IMR-90 (cell line): ENCODE data around the gene HRH3. TPM values are rescaled to one million over a fixed set of nuclear protein-coding genes. Genes with fewer than 3 reads are reported as not detected.

Experiments
- ATAC-seq: fragments of 200-7000 bp; cut with Tn5 transposase; 2 replicates; pipeline ENCODE4 v1.9.1; 2020; ENCODE audit warnings: low read depth, mild to moderate bottlenecking, moderate library complexity
- BruUV-seq: library from RNA; stranded (reverse); fragments of 400-500 nt; replicated peaks from 2 replicates; lab custom pipeline; 2021; lab: Mats Ljungman, UMichigan
- CTCF ChIA-PET: fragments of 300-600 bp; formaldehyde crosslinking; extraction: SDS; loops from one replicate; lab custom pipeline; 2021; ENCODE audit warnings: antibody characterized with exemption; lab: Yijun Ruan, JAX
- POLR2A ChIA-PET: fragments of 300-600 bp; sonication (Branson Sonifier 250); formaldehyde crosslinking; loops from one replicate; lab custom pipeline; 2022; ENCODE audit warnings: antibody characterized with exemption; ENCODE audit not compliant: unreplicated experiment; lab: Charles Lee
- DNase-seq: peaks from one replicate; pipeline ENCODE4 v3.0.0; 2013
- H2AFZ ChIP-seq: replicated peaks from 2 replicates; pipeline ENCODE3; 2013; ENCODE audit warnings: low read length, mild to moderate bottlenecking; ENCODE audit not compliant: poor library complexity
- H2AK5ac ChIP-seq: 2 replicates; pipeline ENCODE4 v1.6.1; 2013; ENCODE audit warnings: low read depth, low read length, inconsistent platforms
- H2AK9ac ChIP-seq: replicated peaks from 2 replicates; pipeline ENCODE3; 2013; ENCODE audit warnings: mild to moderate bottlenecking, low read depth, low read length, moderate library complexity; ENCODE audit not compliant: poor library complexity
- H2BK120ac ChIP-seq: 2 replicates; pipeline ENCODE4 v1.6.1; 2013; ENCODE audit warnings: low read depth, low read length, inconsistent platforms
- H2BK15ac ChIP-seq: 3 replicates; pipeline ENCODE4 v1.6.1; 2013; ENCODE audit warnings: low read depth, low read length, inconsistent platforms
- H2BK20ac ChIP-seq: 2 replicates; pipeline ENCODE4 v1.6.1; 2013; ENCODE audit warnings: low read depth, mild to moderate bottlenecking, inconsistent platforms, low read length, moderate library complexity
- H2BK5ac ChIP-seq: 2 replicates; pipeline ENCODE4 v1.6.1; 2013; ENCODE audit warnings: mild to moderate bottlenecking, low read depth, low read length, inconsistent platforms; ENCODE audit not compliant: poor library complexity, severe bottlenecking
- H3K14ac ChIP-seq: replicated peaks from 2 replicates; pipeline ENCODE4 v1.6.1; 2013; ENCODE audit warnings: low read depth, low read length, inconsistent platforms
- H3K18ac ChIP-seq: 2 replicates; pipeline ENCODE4 v1.6.1; 2013; ENCODE audit warnings: low read depth, low read length, control low read depth
- H3K23ac ChIP-seq: 2 replicates; pipeline ENCODE4 v1.6.1; 2013; ENCODE audit warnings: low read depth, low read length, inconsistent platforms
- H3K27ac ChIP-seq: 2 replicates; pipeline ENCODE4 v1.5.1; 2013; ENCODE audit warnings: mild to moderate bottlenecking, control low read depth, low read length; ENCODE audit not compliant: insufficient read depth
- H3K27me3 ChIP-seq: 2 replicates; pipeline ENCODE4 v1.6.1; 2013; ENCODE audit warnings: low read length; ENCODE audit not compliant: control insufficient read depth, insufficient read depth
- H3K36me3 ChIP-seq: 2 replicates; pipeline ENCODE4 v1.6.1; 2013; ENCODE audit warnings: low read length, mixed read lengths; ENCODE audit not compliant: control insufficient read depth, insufficient read depth
- H3K4ac ChIP-seq: 2 replicates; pipeline ENCODE4 v1.6.1; 2013; ENCODE audit warnings: low read depth, low read length, inconsistent platforms
- H3K4me1 ChIP-seq: 2 replicates; pipeline ENCODE4 v1.6.1; 2013; ENCODE audit warnings: low read length, mixed read lengths; ENCODE audit not compliant: control insufficient read depth, insufficient read depth
- H3K4me2 ChIP-seq: 2 replicates; pipeline ENCODE4 v1.6.1; 2013; ENCODE audit warnings: low read depth, mild to moderate bottlenecking, control low read depth, low read length, moderate library complexity
- H3K4me3 ChIP-seq: 2 replicates; pipeline ENCODE4 v1.5.1; 2013; ENCODE audit warnings: low read depth, mild to moderate bottlenecking, control low read depth, low read length, moderate library complexity; ENCODE audit not compliant: insufficient read depth
- H3K56ac ChIP-seq: 2 replicates; pipeline ENCODE4 v1.6.1; 2013; ENCODE audit warnings: low read length, inconsistent platforms; ENCODE audit not compliant: insufficient read depth; ENCODE audit errors: extremely low read depth
- H3K79me1 ChIP-seq, 2 experiments: 2 replicates each; pipeline ENCODE4 v1.6.1; 2013; ENCODE audit warnings: low read length in 2 of 2, inconsistent platforms in 1 of 2, low read depth in 1 of 2
- H3K9ac ChIP-seq: 2 replicates; pipeline ENCODE4 v1.6.1; 2013; ENCODE audit warnings: low read depth, low read length, control low read depth
- H3K9me1 ChIP-seq: 2 replicates; pipeline ENCODE4 v1.6.1; 2013; ENCODE audit warnings: low read length, inconsistent platforms; ENCODE audit not compliant: insufficient read depth
- H3K9me3 ChIP-seq: 2 replicates; pipeline ENCODE4 v1.6.1; 2013; ENCODE audit warnings: low read length; ENCODE audit not compliant: control insufficient read depth, insufficient read depth
- H4K20me1 ChIP-seq: 2 replicates; pipeline ENCODE4 v1.6.1; 2013; ENCODE audit warnings: low read length, inconsistent platforms; ENCODE audit not compliant: insufficient read depth
- H4K5ac ChIP-seq: 2 replicates; pipeline ENCODE4 v1.6.1; 2013; ENCODE audit warnings: mild to moderate bottlenecking, low read depth, low read length, control low read depth
- H4K8ac ChIP-seq, 2 experiments: 2 replicates each; pipeline ENCODE4 v1.6.1; 2013; ENCODE audit warnings: low read depth in 2 of 2, low read length in 2 of 2, control low read depth in 1 of 2, inconsistent platforms in 1 of 2
- H4K91ac ChIP-seq: 2 replicates; pipeline ENCODE4 v1.6.1; 2013; ENCODE audit warnings: low read depth, low read length, inconsistent platforms; ENCODE audit not compliant: insufficient read depth
- BHLHE40 ChIP-seq: fragments of 150-350 bp; IDR thresholded peaks from 2 replicates; pipeline ENCODE4 v1.6.1; 2016; ENCODE audit warnings: mild to moderate bottlenecking, low read depth, low read length
- CEBPB ChIP-seq: IDR thresholded peaks from 2 replicates; pipeline ENCODE4 v1.6.1; 2012; ENCODE audit warnings: low read depth, low read length, improper control_type of control experiment
- CHD1 ChIP-seq: IDR thresholded peaks from 2 replicates; pipeline ENCODE4 v1.6.1; 2012; ENCODE audit warnings: low read depth, low read length, improper control_type of control experiment
- FOS ChIP-seq: fragments of 150-350 bp; IDR thresholded peaks from 2 replicates; pipeline ENCODE4 v1.6.1; 2016; ENCODE audit warnings: low read depth, low read length
- MAFK ChIP-seq: IDR thresholded peaks from 2 replicates; pipeline ENCODE4 v1.6.1; 2012; ENCODE audit warnings: low read depth, low read length, improper control_type of control experiment
- MAZ ChIP-seq: IDR thresholded peaks from 2 replicates; pipeline ENCODE4 v1.6.1; 2012; ENCODE audit warnings: low read depth, mild to moderate bottlenecking, low read length, improper control_type of control experiment, moderate library complexity, borderline replicate concordance
- MXI1 ChIP-seq: IDR thresholded peaks from 2 replicates; pipeline ENCODE4 v1.6.1; 2012; ENCODE audit warnings: low read depth, mild to moderate bottlenecking, low read length, moderate library complexity, borderline replicate concordance
- NFE2L2 ChIP-seq: fragments of 150-350 bp; IDR thresholded peaks from 2 replicates; pipeline ENCODE4 v1.6.1; 2016; ENCODE audit warnings: low read depth, mild to moderate bottlenecking, low read length
- POLR2A ChIP-seq: IDR thresholded peaks from 2 replicates; pipeline ENCODE4 v1.6.1; 2012; ENCODE audit warnings: mild to moderate bottlenecking, low read depth, low read length
- RAD21 ChIP-seq: IDR thresholded peaks from 2 replicates; pipeline ENCODE4 v1.6.1; 2012; ENCODE audit warnings: low read length, improper control_type of control experiment
- RCOR1 ChIP-seq: IDR thresholded peaks from 2 replicates; pipeline ENCODE4 v1.6.1; 2012; ENCODE audit warnings: mild to moderate bottlenecking, low read length, improper control_type of control experiment; ENCODE audit not compliant: insufficient replicate concordance
- RFX5 ChIP-seq: IDR thresholded peaks from 2 replicates; pipeline ENCODE4 v1.8.0; 2012; ENCODE audit warnings: low read depth, mild to moderate bottlenecking, low read length, moderate library complexity
- SMC3 ChIP-seq: fragments of 150-350 bp; IDR thresholded peaks from 2 replicates; pipeline ENCODE4 v1.6.1; 2016; ENCODE audit warnings: low read depth, mild to moderate bottlenecking, antibody characterized with exemption, low read length, moderate library complexity
- USF2 ChIP-seq: fragments of 150-350 bp; IDR thresholded peaks from 2 replicates; pipeline ENCODE4 v1.6.1; 2017; ENCODE audit warnings: mild to moderate bottlenecking, antibody characterized with exemption, low read length, low read depth
- WGBS, 2 experiments: methylation state at CpG; one replicate each; pipeline versions ENCODE4 v1.1.5 to v1.1.7; 2013; ENCODE audit warnings: missing lambda C conversion rate in 2 of 2; ENCODE audit not compliant: insufficient read length in 1 of 2; ENCODE audit errors: extremely low coverage in 2 of 2; 5-methylcytosine and 5-hydroxymethylcytosine counted together
- dilution Hi-C: fragments of 300-500 bp; cut with HindIII; formaldehyde crosslinking; loops from one replicate; pipeline ENCODE4 v1.14.3; 2018; ENCODE audit warnings: low sequenced_read_pairs; ENCODE audit not compliant: unreplicated experiment
- in situ Hi-C: fragments of 300-500 bp; cut with MboI; formaldehyde crosslinking; loops from 3 replicates; pipeline ENCODE4 v1.14.3; 2019; ENCODE audit warnings: low sequenced_read_pairs, inconsistent platforms, mixed read lengths
- intact Hi-C: fragments of 100-400 bp; cut with micrococcal nuclease; formaldehyde crosslinking; loops from 2 replicates; pipeline ENCODE4 v1.10.0; 2022
- polyA plus RNA-seq, 3 experiments: library from polyadenylated mRNA; depleted of rRNA; stranded (reverse); fragments of >200 nt; gene quantifications; 2 replicates each; pipeline ENCODE4 v1.2.3, GENCODE V29; 2012; ENCODE audit warnings: low replicate concordance in 1 of 3
- total RNA-seq: library from RNA; depleted of rRNA; stranded (reverse); fragments of >200 nt; gene quantifications from 2 replicates; pipeline ENCODE4 v1.2.3, GENCODE V29; 2012
- TF ChIP-seq, protein P1 (sequence below): fragments of 150-350 bp; IDR thresholded peaks from 2 replicates; pipeline ENCODE4 v1.6.1; 2016; ENCODE audit warnings: low read depth, mild to moderate bottlenecking, low read length, moderate library complexity, borderline replicate concordance

The HRH3 gene
- total and polyA plus RNA-seq, 2 of the 4 experiments (the other 2 are of a cell fraction) = not detected

GRCh38 chr20:62183426-62184142 lies 36.5 kb downstream of the HRH3 start:
- in situ Hi-C loops (no loop called here), dilution Hi-C loops (no loop called here), intact Hi-C loops (loop anchor here (10.0 kb wide), 1 partner anchor 71 kb away; no protein-coding TSS in a partner anchor)
- H3K9ac ChIP-seq = peak overlapping the region; percentile 98
- WGBS, 2 experiments = 27% methylated on average over 8 of the region's 25 CpGs; no CpG with 5 or more reads in 1 of the 2 experiments
- H3K9me3 ChIP-seq = no peaks in the 10 kb centered on the region
- H4K8ac ChIP-seq = peak overlapping the region; percentile 93 to 97
- no TSS peak for BruUV-seq
- no peak overlapping the region for H2BK15ac ChIP-seq
- H3K79me1 ChIP-seq = peaks cover 23 to 43% of the 10 kb centered on the region in 2 experiments
- no peak for ATAC-seq
- H2BK20ac ChIP-seq = no peak overlapping the region
- no peak overlapping the region for H2BK120ac ChIP-seq
- H3K23ac ChIP-seq = peak overlapping the region; percentile 83
- H2BK5ac ChIP-seq = no peak overlapping the region
- DNase-seq = no peak
- H4K91ac ChIP-seq = peak overlapping the region; percentile 57; the same call in 1 of the 2 replicates
- H3K9me1 ChIP-seq = peaks cover 8% of the 10 kb centered on the region; the same call in 1 of the 2 replicates
- peaks cover 8% of the 10 kb centered on the region for H3K36me3 ChIP-seq
- H3K27ac ChIP-seq = peak overlapping the region; percentile 79
- H2AFZ ChIP-seq = peak overlapping the region; percentile 95
- peak overlapping the region; percentile 94 for H3K4me3 ChIP-seq
- no peak overlapping the region for H3K18ac ChIP-seq
- H4K20me1 ChIP-seq = peaks cover 14% of the 10 kb centered on the region; the same call in 1 of the 2 replicates
- peak overlapping the region; percentile 66; the same call in 1 of the 2 replicates for H3K14ac ChIP-seq
- CTCF ChIA-PET = no interaction called here
- peaks cover 7% of the 10 kb centered on the region for H3K4me1 ChIP-seq
- peak overlapping the region; percentile 98 for H3K4me2 ChIP-seq
- H2AK9ac ChIP-seq = peak overlapping the region; percentile 56
- no peaks in the 10 kb centered on the region for H3K27me3 ChIP-seq
- H2AK5ac ChIP-seq = peak overlapping the region; percentile 63; the same call in 1 of the 2 replicates
- POLR2A ChIA-PET = no interaction called here
- H4K5ac ChIP-seq = peak overlapping the region; percentile 83
- H3K4ac ChIP-seq = peak overlapping the region; percentile 73; the same call in 1 of the 2 replicates
- H3K56ac ChIP-seq = peak overlapping the region; percentile 81
- no peak for TF ChIP-seq BHLHE40
- no peak for TF ChIP-seq RAD21
- no peak for TF ChIP-seq NFE2L2
- TF ChIP-seq RFX5 = no peak
- no peak for TF ChIP-seq MAFK
- TF ChIP-seq RCOR1 = no peak
- TF ChIP-seq MAZ = no peak
- no peak for TF ChIP-seq CHD1
- TF ChIP-seq, protein P1, sequence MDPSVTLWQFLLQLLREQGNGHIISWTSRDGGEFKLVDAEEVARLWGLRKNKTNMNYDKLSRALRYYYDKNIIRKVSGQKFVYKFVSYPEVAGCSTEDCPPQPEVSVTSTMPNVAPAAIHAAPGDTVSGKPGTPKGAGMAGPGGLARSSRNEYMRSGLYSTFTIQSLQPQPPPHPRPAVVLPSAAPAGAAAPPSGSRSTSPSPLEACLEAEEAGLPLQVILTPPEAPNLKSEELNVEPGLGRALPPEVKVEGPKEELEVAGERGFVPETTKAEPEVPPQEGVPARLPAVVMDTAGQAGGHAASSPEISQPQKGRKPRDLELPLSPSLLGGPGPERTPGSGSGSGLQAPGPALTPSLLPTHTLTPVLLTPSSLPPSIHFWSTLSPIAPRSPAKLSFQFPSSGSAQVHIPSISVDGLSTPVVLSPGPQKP = no peak
- no peak for TF ChIP-seq SMC3
- TF ChIP-seq FOS = no peak
- no peak for TF ChIP-seq POLR2A
- no peak for TF ChIP-seq MXI1
- no peak for TF ChIP-seq CEBPB
- TF ChIP-seq USF2 = no peak
